HepG2 (cell line): Measurements from ENCODE around the gene SUOX. TPM values are rescaled to one million over a fixed set of nuclear protein-coding genes. Genes with fewer than 3 reads are reported as not detected.
A peak's percentile ranks its signal among the peaks of the same experiment; 100 is the strongest.

Source experiments
- CHD4 ChIP-seq: fragments of 200-600 bp; sonication (generic); IDR thresholded peaks from 2 replicates; pipeline ENCODE4 v1.7.0; 2017; ENCODE audit warnings: mild to moderate bottlenecking, low read length, borderline replicate concordance
- CREM ChIP-seq, 2 experiments: sonication (generic) in 1 of 2; formaldehyde crosslinking in 1 of 2; IDR thresholded peaks; 2 replicates each; pipeline versions ENCODE4 v1.4.0 to v1.6.1; 2016 to 2020; ENCODE audit warnings: antibody characterized with exemption in 1 of 2, mild to moderate bottlenecking in 1 of 2, missing genetic modification reagents in 1 of 2
- GFI1 ChIP-seq: sonication (generic); formaldehyde crosslinking; IDR thresholded peaks from 2 replicates; pipeline ENCODE4 v1.5.0; 2020; ENCODE audit warnings: missing genetic modification reagents, mild to moderate bottlenecking, borderline replicate concordance
- KDM1A ChIP-seq: IDR thresholded peaks from 2 replicates; pipeline ENCODE4 v1.6.1; 2016; ENCODE audit warnings: missing compliant biosample characterization
- SMC3 ChIP-seq: IDR thresholded peaks from 2 replicates; pipeline ENCODE4 v1.6.1; 2011; ENCODE audit warnings: low read length, improper control_type of control experiment
- SP1 ChIP-seq, 2 experiments: fragments of 450-650 bp in 1 of 2; sonication (generic) in 1 of 2; formaldehyde crosslinking in 1 of 2; IDR thresholded peaks; 2 replicates each; pipeline versions ENCODE4 v1.4.0 to v1.6.1; 2016 to 2020; ENCODE audit warnings: missing genetic modification reagents in 1 of 2
- SPEN ChIP-seq: sonication (generic); formaldehyde crosslinking; IDR thresholded peaks from 2 replicates; pipeline ENCODE4 v1.5.1; 2020; ENCODE audit warnings: low read depth, mild to moderate bottlenecking, missing genetic modification reagents
- ZNF510 ChIP-seq: sonication (generic); formaldehyde crosslinking; IDR thresholded peaks from 2 replicates; pipeline ENCODE4 v1.4.0; 2020; ENCODE audit warnings: low read depth, mild to moderate bottlenecking, missing genetic modification reagents
- polyA plus RNA-seq, 8 experiments: library from polyadenylated mRNA; depleted of rRNA in 3 of 8; stranded (reverse) in 7 of 8; unstranded in 1 of 8; fragments of >200 nt; fragmentation: Illumina TruSeq in 4 of 8; extraction: Trizol in 4 of 8; gene quantifications; 2 replicates each; pipeline versions ENCODE4 v1.2.1 to v1.2.3, GENCODE V29; 2011 to 2016; ENCODE audit warnings: low read depth in 4 of 8, missing spikeins in 1 of 8, mixed read lengths in 1 of 8; ENCODE audit not compliant: insufficient read depth in 1 of 8
- total RNA-seq, 5 experiments: library from RNA; depleted of rRNA; stranded (reverse); fragments of >200 nt; fragmentation: Illumina TruSeq; extraction: Trizol; gene quantifications; 2 replicates each; pipeline ENCODE4 v1.2.3, GENCODE V29; 2016; ENCODE audit warnings: low read depth in 1 of 5
- TF ChIP-seq, protein P1 (sequence below): sonication (generic); formaldehyde crosslinking; IDR thresholded peaks from 2 replicates; pipeline ENCODE4 v1.4.0; 2020; ENCODE audit warnings: missing genetic modification reagents, borderline replicate concordance
- TF ChIP-seq, protein P2 (sequence below): sonication (generic); formaldehyde crosslinking; IDR thresholded peaks from 2 replicates; pipeline ENCODE4 v1.9.0; 2021; ENCODE audit warnings: missing genetic modification reagents, borderline replicate concordance
- TF ChIP-seq, protein P3 (sequence below), 2 experiments: sonication (generic) in 1 of 2; formaldehyde crosslinking in 1 of 2; IDR thresholded peaks; 2 replicates each; pipeline versions ENCODE4 v1.4.0 to v1.6.1; 2018 to 2020; ENCODE audit warnings: missing genetic modification reagents in 2 of 2, borderline replicate concordance in 1 of 2, low read depth in 1 of 2, mild to moderate bottlenecking in 1 of 2, missing biosample characterization in 1 of 2
- TF ChIP-seq, protein P4 (sequence below): IDR thresholded peaks from 2 replicates; pipeline ENCODE4 v1.6.1; 2012; ENCODE audit warnings: low read depth, low read length, improper control_type of control experiment
- TF ChIP-seq, protein P5 (sequence below): sonication (generic); formaldehyde crosslinking; IDR thresholded peaks from 2 replicates; pipeline ENCODE4 v1.8.1; 2023; ENCODE audit warnings: mild to moderate bottlenecking, missing genetic modification reagents, borderline replicate concordance
- TF ChIP-seq, protein P6 (sequence below): sonication (generic); formaldehyde crosslinking; IDR thresholded peaks from 2 replicates; pipeline ENCODE4 v1.5.0; 2020; ENCODE audit warnings: mild to moderate bottlenecking, missing genetic modification reagents, moderate library complexity

Gene SUOX
- total and polyA plus RNA-seq, 2 of the 13 experiments (the other 11 are each of a cell fraction or from before 2014, with no cell fraction given), result 23.9 to 25.9 TPM

DNA sequence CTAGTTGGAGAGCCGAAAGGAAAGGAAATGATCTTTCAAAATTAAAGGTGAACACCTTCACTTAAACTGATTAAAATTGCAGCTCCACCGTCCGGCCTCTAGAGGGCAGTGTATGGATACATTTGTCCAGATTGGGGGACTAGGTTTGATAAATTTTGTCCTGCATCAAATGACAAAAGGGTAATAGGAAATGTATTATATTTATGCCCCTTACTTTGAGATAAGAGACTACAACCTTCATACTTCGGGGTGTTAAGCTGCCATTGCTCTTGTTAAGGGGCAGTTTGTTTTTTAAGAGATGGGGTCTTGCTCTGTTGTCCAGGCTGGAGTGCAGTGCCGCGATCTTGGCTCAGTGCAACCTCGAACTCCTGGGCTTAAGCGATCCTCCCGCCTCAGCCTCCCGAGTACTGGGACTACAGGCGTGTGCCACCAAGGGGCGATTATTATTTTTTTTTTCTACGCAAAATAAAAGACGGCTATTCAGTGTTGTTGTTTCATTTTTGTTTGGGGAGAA lies 818 bp upstream of the SUOX start (continued):
- TF ChIP-seq, protein P1, sequence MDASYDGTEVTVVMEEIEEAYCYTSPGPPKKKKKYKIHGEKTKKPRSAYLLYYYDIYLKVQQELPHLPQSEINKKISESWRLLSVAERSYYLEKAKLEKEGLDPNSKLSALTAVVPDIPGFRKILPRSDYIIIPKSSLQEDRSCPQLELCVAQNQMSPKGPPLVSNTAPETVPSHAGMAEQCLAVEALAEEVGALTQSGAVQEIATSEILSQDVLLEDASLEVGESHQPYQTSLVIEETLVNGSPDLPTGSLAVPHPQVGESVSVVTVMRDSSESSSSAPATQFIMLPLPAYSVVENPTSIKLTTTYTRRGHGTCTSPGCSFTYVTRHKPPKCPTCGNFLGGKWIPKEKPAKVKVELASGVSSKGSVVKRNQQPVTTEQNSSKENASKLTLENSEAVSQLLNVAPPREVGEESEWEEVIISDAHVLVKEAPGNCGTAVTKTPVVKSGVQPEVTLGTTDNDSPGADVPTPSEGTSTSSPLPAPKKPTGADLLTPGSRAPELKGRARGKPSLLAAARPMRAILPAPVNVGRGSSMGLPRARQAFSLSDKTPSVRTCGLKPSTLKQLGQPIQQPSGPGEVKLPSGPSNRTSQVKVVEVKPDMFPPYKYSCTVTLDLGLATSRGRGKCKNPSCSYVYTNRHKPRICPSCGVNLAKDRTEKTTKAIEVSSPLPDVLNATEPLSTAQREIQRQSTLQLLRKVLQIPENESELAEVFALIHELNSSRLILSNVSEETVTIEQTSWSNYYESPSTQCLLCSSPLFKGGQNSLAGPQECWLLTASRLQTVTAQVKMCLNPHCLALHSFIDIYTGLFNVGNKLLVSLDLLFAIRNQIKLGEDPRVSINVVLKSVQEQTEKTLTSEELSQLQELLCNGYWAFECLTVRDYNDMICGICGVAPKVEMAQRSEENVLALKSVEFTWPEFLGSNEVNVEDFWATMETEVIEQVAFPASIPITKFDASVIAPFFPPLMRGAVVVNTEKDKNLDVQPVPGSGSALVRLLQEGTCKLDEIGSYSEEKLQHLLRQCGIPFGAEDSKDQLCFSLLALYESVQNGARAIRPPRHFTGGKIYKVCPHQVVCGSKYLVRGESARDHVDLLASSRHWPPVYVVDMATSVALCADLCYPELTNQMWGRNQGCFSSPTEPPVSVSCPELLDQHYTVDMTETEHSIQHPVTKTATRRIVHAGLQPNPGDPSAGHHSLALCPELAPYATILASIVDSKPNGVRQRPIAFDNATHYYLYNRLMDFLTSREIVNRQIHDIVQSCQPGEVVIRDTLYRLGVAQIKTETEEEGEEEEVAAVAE (CRISPR knock-in tag), result no peak
- TF ChIP-seq SMC3, result peak; percentile 78
- peak; percentile 44; the same call in 1 of the 2 replicates for TF ChIP-seq KDM1A (CRISPR knock-in tag)
- 0 out of 2 replicates have a peak, but pooled peaks have one; percentile 26 for TF ChIP-seq CREM (IDR thresholded peaks at IDR 0.05)
- no peak for TF ChIP-seq CREM (CRISPR knock-in tag; IDR thresholded peaks at IDR 0.05)
- TF ChIP-seq, protein P2, sequence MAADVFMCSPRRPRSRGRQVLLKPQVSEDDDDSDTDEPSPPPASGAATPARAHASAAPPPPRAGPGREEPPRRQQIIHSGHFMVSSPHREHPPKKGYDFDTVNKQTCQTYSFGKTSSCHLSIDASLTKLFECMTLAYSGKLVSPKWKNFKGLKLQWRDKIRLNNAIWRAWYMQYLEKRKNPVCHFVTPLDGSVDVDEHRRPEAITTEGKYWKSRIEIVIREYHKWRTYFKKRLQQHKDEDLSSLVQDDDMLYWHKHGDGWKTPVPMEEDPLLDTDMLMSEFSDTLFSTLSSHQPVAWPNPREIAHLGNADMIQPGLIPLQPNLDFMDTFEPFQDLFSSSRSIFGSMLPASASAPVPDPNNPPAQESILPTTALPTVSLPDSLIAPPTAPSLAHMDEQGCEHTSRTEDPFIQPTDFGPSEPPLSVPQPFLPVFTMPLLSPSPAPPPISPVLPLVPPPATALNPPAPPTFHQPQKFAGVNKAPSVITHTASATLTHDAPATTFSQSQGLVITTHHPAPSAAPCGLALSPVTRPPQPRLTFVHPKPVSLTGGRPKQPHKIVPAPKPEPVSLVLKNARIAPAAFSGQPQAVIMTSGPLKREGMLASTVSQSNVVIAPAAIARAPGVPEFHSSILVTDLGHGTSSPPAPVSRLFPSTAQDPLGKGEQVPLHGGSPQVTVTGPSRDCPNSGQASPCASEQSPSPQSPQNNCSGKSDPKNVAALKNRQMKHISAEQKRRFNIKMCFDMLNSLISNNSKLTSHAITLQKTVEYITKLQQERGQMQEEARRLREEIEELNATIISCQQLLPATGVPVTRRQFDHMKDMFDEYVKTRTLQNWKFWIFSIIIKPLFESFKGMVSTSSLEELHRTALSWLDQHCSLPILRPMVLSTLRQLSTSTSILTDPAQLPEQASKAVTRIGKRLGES (CRISPR knock-in tag), result no peak
- TF ChIP-seq GFI1 (CRISPR knock-in tag), result 0 out of 2 replicates have a peak, but pooled peaks have one; percentile 32
- TF ChIP-seq, protein P3, sequence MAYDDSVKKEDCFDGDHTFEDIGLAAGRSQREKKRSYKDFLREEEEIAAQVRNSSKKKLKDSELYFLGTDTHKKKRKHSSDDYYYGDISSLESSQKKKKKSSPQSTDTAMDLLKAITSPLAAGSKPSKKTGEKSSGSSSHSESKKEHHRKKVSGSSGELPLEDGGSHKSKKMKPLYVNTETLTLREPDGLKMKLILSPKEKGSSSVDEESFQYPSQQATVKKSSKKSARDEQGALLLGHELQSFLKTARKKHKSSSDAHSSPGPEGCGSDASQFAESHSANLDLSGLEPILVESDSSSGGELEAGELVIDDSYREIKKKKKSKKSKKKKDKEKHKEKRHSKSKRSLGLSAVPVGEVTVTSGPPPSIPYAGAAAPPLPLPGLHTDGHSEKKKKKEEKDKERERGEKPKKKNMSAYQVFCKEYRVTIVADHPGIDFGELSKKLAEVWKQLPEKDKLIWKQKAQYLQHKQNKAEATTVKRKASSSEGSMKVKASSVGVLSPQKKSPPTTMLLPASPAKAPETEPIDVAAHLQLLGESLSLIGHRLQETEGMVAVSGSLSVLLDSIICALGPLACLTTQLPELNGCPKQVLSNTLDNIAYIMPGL (CRISPR knock-in tag; IDR thresholded peaks at IDR 0.05; ENCODE audit: borderline replicate concordance in 1 of 2, low read depth in 1 of 2), result peak in 1 of 2 experiments; percentile 42; a peak in 1 of 4 replicates
- TF ChIP-seq, protein P4, sequence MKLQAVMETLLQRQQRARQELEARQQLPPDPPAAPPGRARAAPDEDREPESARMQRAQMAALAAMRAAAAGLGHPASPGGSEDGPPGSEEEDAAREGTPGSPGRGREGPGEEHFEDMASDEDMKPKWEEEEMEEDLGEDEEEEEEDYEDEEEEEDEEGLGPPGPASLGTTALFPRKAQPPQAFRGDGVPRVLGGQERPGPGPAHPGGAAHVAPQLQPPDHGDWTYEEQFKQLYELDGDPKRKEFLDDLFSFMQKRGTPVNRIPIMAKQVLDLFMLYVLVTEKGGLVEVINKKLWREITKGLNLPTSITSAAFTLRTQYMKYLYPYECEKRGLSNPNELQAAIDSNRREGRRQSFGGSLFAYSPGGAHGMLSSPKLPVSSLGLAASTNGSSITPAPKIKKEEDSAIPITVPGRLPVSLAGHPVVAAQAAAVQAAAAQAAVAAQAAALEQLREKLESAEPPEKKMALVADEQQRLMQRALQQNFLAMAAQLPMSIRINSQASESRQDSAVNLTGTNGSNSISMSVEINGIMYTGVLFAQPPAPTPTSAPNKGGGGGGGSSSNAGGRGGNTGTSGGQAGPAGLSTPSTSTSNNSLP, result peak; percentile 55; the same call in 1 of the 2 replicates
- TF ChIP-seq CHD4, result peak; percentile 95
- TF ChIP-seq, protein P5, sequence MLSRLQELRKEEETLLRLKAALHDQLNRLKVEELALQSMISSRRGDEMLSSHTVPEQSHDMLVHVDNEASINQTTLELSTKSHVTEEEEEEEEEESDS, result no peak
- no peak for TF ChIP-seq SP1 (IDR thresholded peaks at IDR 0.05)
- 0 out of 2 replicates have a peak, but pooled peaks have one; percentile 20 for TF ChIP-seq SP1 (CRISPR knock-in tag; IDR thresholded peaks at IDR 0.05)
- TF ChIP-seq, protein P6, sequence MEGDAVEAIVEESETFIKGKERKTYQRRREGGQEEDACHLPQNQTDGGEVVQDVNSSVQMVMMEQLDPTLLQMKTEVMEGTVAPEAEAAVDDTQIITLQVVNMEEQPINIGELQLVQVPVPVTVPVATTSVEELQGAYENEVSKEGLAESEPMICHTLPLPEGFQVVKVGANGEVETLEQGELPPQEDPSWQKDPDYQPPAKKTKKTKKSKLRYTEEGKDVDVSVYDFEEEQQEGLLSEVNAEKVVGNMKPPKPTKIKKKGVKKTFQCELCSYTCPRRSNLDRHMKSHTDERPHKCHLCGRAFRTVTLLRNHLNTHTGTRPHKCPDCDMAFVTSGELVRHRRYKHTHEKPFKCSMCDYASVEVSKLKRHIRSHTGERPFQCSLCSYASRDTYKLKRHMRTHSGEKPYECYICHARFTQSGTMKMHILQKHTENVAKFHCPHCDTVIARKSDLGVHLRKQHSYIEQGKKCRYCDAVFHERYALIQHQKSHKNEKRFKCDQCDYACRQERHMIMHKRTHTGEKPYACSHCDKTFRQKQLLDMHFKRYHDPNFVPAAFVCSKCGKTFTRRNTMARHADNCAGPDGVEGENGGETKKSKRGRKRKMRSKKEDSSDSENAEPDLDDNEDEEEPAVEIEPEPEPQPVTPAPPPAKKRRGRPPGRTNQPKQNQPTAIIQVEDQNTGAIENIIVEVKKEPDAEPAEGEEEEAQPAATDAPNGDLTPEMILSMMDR (CRISPR knock-in tag), result peak; percentile 80
- TF ChIP-seq SPEN (CRISPR knock-in tag), result peak; percentile 4; the same call in 1 of the 2 replicates
- peak; percentile 10; the same call in 1 of the 2 replicates for TF ChIP-seq ZNF510 (CRISPR knock-in tag)
